Spleen (tissue), 7 donors: ENCODE results near the gene COL4A3.

ENCODE experiments used
- CTCF ChIP-seq, 11 experiments: fragments of 200-600 bp in 7 of 11; fragments of 450-650 bp in 4 of 11; sonication (generic) in 4 of 11; IDR thresholded peaks in 8 of 11; conservative IDR thresholded peaks in 3 of 11; 1 replicate in 7 of 11; 2 replicates in 4 of 11; pipeline versions ENCODE4 v1.4.0 to v1.8.0; 2016 to 2021; ENCODE audit warnings: antibody characterized with exemption in 11 of 11, inconsistent platforms in 4 of 11, mild to moderate bottlenecking in 1 of 11
- POLR2A ChIP-seq, 3 donors: fragments of 450-650 bp; IDR thresholded peaks; one replicate each; pipeline ENCODE4 v1.5.1; 2017; ENCODE audit warnings: antibody characterized with exemption in 3 of 3, mild to moderate bottlenecking in 1 of 3
- POLR2AphosphoS5 ChIP-seq, 3 donors: sonication (generic); formaldehyde crosslinking; IDR thresholded peaks; one replicate each; pipeline ENCODE4 v1.5.1; 2017; ENCODE audit warnings: antibody characterized with exemption in 3 of 3
- donor health status: DM: no; HTN: no; CAD: no; lungs with moderate emphysema.
- donor health status: DM: no; HTN: no; CAD: no.
- donor health status: DM: no; HTN: no; CAD: no.

- TF ChIP-seq CTCF (IDR thresholded peaks at IDR 0.05 in 8 of 11, conservative IDR thresholded peaks at IDR 0.05 in 3 of 11) (no peak), POLR2A (IDR thresholded peaks at IDR 0.05) (no peak), POLR2AphosphoS5 (IDR thresholded peaks at IDR 0.05) (no peak)
These were observed 185.7 kb downstream of the COL4A3 start for GRCh38 chr2:227349989-227350612.
